CD4-positive, CD25-positive, alpha-beta regulatory T cell (primary cell): ENCODE measurements around the gene DONSON. TPM values are rescaled to one million over a fixed set of nuclear protein-coding genes. Genes with fewer than 3 reads are reported as not detected.

ENCODE experiments used
- ATAC-seq, 2 donors: fragments of 150-1000 bp; cut with Tn5 transposase; one replicate each; pipeline ENCODE4 v1.10.0; 2021; ENCODE audit warnings: low read depth in 2 of 2, moderate number of reproducible peaks in 2 of 2, moderate library complexity in 1 of 2
- DNase-seq, 3 donors: peaks; one replicate each; pipeline versions ENCODE4 v3.0.0 to v3.0.0-alpha.2; 2012 to 2022; ENCODE audit warnings: mixed read lengths in 1 of 3
- H3K27ac ChIP-seq: one replicate; pipeline ENCODE4 v1.7.0; 2013; ENCODE audit warnings: mild to moderate bottlenecking, low read length; ENCODE audit not compliant: insufficient read depth, poor library complexity, severe bottlenecking
- H3K27me3 ChIP-seq: one replicate; pipeline ENCODE4 v1.7.0; 2013; ENCODE audit warnings: low read length; ENCODE audit not compliant: control insufficient read depth, insufficient read depth
- H3K36me3 ChIP-seq: one replicate; pipeline ENCODE4 v1.7.0; 2013; ENCODE audit warnings: mild to moderate bottlenecking, low read length, moderate library complexity; ENCODE audit not compliant: control insufficient read depth, insufficient read depth
- H3K4me1 ChIP-seq: 2 replicates; pipeline ENCODE4 v1.7.0; 2013; ENCODE audit warnings: mild to moderate bottlenecking, low read length; ENCODE audit not compliant: insufficient read depth, control insufficient read depth, poor library complexity, severe bottlenecking
- H3K4me3 ChIP-seq: one replicate; pipeline ENCODE4 v1.7.0; 2013; ENCODE audit warnings: low read depth, mild to moderate bottlenecking, low read length, moderate library complexity
- H3K9me3 ChIP-seq, 2 experiments: 1 replicate in 1 of 2; 2 replicates in 1 of 2; pipeline ENCODE4 v1.7.0; 2013; ENCODE audit warnings: low read length in 2 of 2, mild to moderate bottlenecking in 1 of 2, moderate library complexity in 1 of 2; ENCODE audit not compliant: control insufficient read depth in 2 of 2
- H3K27ac Mint-ChIP-seq, 3 donors: one replicate each; pipeline ENCODE4 v1.8.0; 2020 to 2022; ENCODE audit warnings: mild to moderate bottlenecking in 3 of 3, mixed read lengths in 3 of 3, moderate library complexity in 2 of 3
- H3K27me3 Mint-ChIP-seq: one replicate; pipeline ENCODE4 v1.8.0; 2022; ENCODE audit warnings: mild to moderate bottlenecking, mixed read lengths
- H3K36me3 Mint-ChIP-seq: one replicate; pipeline ENCODE4 v1.8.0; 2020; ENCODE audit warnings: mixed read lengths
- H3K4me1 Mint-ChIP-seq, 4 donors: one replicate each; pipeline ENCODE4 v1.8.0; 2020 to 2022; ENCODE audit warnings: mixed read lengths in 4 of 4, mild to moderate bottlenecking in 1 of 4
- H3K4me3 Mint-ChIP-seq, 4 donors: one replicate each; pipeline ENCODE4 v1.8.0; 2020 to 2022; ENCODE audit warnings: mild to moderate bottlenecking in 4 of 4, mixed read lengths in 4 of 4, moderate library complexity in 3 of 4
- H3K9me3 Mint-ChIP-seq, 7 donors: one replicate each; pipeline ENCODE4 v1.8.0; 2020 to 2022; ENCODE audit warnings: mixed read lengths in 7 of 7, mild to moderate bottlenecking in 3 of 7, moderate library complexity in 2 of 7
- polyA plus RNA-seq, 4 donors: library from polyadenylated mRNA; unstranded; fragments of 300-500 nt; fragmentation: Illumina TruSeq; gene quantifications; one replicate each; pipeline ENCODE4 v1.2.3, GENCODE V29; 2021
- total RNA-seq: library from RNA; stranded (reverse); gene quantifications from one replicate; pipeline ENCODE4 v1.2.3, GENCODE V29; 2022

DONSON gene
- total and polyA plus RNA-seq, 5 donors from 2014 or later = 4.2 to 15.2 (median 5.0) TPM

DNA sequence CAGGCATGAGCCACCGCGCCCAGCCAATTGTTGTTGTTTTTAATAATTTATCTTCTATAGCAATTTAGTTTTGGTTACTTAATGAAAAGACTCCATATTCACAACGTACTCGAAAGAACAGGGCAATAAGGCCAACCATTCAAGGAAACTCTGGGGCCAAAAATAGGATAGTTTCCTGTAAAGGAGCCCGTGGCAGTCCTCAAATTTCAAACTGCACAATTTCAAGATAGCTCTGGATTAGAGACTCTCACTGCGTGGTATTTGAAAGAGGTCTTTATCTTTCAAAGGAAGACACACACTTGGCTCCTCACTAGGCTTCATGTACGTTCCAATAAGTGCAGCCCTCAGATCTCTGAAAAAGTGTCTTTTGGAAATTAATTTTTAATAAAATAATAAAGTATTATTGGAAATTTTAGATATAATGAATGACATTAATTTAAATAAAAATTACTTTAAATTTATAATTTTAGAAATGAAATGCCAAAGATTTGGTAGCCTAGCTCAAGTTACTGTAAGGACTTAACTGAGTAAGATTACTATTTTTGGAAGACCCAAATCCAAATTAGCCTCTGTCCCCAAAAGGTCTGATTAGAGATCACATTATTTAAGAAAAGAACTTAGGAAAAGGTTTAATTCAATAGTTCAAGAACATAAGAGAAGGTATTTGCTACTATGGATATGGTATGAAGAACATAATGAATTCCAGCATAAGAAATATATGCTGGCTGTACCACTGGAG is 22.7 kb upstream of the DONSON start:
- Mint-ChIP-seq H3K4me1 (peaks cover 0 to 10% (median 1%) of the 10 kb centered on the region in 4 donors), H3K4me3 (no peak overlapping the region), H3K36me3 (peaks cover 12% of the 10 kb centered on the region), H3K27ac (peak overlapping the region in 1 of 3 donors; percentile 16), H3K9me3 (no peaks in the 10 kb centered on the region), H3K27me3 (no peaks in the 10 kb centered on the region)
- H3K27ac ChIP-seq = no peak overlapping the region
- no peaks in the 10 kb centered on the region for H3K27me3 ChIP-seq
- DNase-seq (no peak), ATAC-seq (no peak)
- H3K36me3 ChIP-seq = peaks cover 34% of the 10 kb centered on the region
- H3K4me3 ChIP-seq = no peak overlapping the region
- H3K4me1 ChIP-seq = no peaks in the 10 kb centered on the region
- no peaks in the 10 kb centered on the region for H3K9me3 ChIP-seq

DNA sequence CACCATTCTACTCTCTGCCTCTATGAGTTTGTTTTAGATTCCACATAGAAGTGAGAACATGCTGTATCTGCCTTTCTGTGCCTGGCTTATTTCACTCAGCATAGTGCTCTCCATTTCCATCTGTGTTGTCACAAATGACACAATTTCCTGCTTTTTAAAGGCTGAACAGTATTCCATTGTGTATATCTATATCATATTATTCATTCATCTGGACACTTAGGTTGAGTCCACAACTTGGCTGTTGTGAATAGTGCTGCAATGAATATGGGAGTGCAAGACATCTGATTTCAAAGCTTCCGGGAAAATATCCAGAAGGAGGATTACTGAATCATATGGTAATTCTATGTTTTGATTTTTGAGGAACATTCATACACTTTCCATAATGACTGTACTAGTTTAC is 20.1 kb upstream of the DONSON start:
- H3K27ac ChIP-seq = no peak overlapping the region
- H3K4me1 ChIP-seq = no peaks in the 10 kb centered on the region
- H3K36me3 Mint-ChIP-seq = peaks cover 9% of the 10 kb centered on the region
- H3K4me3 ChIP-seq = no peak overlapping the region
- H3K9me3 Mint-ChIP-seq = no peaks in the 10 kb centered on the region
- H3K27me3 Mint-ChIP-seq = no peaks in the 10 kb centered on the region
- no peaks in the 10 kb centered on the region for H3K9me3 ChIP-seq
- ATAC-seq = no peak
- DNase-seq = no peak
- H3K27ac Mint-ChIP-seq = peak overlapping the region in 1 of 3 donors; percentile 6
- peaks cover 3 to 10% (median 5%) of the 10 kb centered on the region in 4 donors for H3K4me1 Mint-ChIP-seq
- no peaks in the 10 kb centered on the region for H3K27me3 ChIP-seq
- H3K36me3 ChIP-seq = peaks cover 27% of the 10 kb centered on the region
- H3K4me3 Mint-ChIP-seq = no peak overlapping the region

DNA sequence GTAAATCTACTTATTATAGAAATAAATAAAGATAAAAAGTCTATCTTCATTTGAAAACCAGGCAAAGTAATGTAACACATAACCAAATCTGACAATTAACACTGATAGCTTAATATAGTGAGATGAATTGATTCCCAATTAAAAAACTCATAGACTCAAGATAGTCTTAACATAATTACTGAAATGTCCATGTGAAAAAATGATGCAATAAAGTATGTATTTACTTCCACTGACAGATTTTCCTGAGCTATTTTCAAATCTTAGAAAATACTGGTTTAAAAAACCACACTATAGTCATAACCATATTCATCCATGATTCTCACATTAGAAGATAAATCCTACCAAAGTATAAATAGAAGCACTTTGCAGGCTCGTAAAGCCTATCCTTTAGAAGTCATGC is 9.6 kb upstream of the DONSON start:
- DNase-seq (no peak), ATAC-seq (no peak)
- peaks cover 33% of the 10 kb centered on the region for H3K36me3 Mint-ChIP-seq
- H3K4me3 Mint-ChIP-seq = no peak overlapping the region
- H3K9me3 Mint-ChIP-seq = no peaks in the 10 kb centered on the region
- peaks cover 37% of the 10 kb centered on the region for H3K36me3 ChIP-seq
- H3K27me3 ChIP-seq = no peaks in the 10 kb centered on the region
- H3K4me1 Mint-ChIP-seq = no peaks in the 10 kb centered on the region
- H3K27me3 Mint-ChIP-seq = no peaks in the 10 kb centered on the region
- H3K27ac Mint-ChIP-seq = no peak overlapping the region
- H3K4me1 ChIP-seq = no peaks in the 10 kb centered on the region
- no peak overlapping the region for H3K27ac ChIP-seq
- no peaks in the 10 kb centered on the region for H3K9me3 ChIP-seq
- H3K4me3 ChIP-seq = no peak overlapping the region

DNA sequence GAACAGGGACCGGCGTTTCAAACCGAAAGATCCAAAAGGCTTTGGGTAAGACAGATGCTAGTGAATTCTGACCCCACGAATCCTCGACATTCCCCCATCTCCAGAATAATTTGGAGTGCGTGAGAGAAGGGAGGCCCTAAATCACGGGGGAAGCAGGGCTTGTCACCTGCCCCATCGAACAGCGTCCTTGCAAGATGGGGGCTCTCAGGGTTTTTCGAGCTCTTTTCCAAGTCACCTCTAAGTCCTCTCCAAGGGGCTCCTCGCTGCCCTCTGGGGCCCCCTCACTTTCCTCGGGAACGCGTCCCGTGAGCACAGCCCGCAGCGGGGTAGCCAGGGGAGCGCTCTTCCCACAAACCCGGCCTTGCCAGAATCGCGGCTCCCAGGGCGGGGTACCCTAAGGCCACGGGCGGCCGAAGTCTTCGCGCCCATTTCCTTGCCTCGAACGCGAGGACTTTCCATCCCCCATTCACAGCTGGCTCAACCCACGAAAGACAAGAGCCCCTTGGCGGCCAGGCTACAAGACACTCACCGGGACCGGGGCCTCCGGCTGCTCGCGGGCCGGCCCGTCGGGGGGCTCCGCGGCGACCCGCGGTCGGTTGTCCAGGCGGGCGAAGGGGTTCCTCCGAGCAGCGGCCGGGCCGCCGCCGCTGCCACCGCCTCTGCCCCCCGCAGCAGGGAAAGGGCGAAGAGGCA is 546 bp downstream of the DONSON start:
- H3K9me3 Mint-ChIP-seq = no peaks in the 10 kb centered on the region
- no peaks in the 10 kb centered on the region for H3K9me3 ChIP-seq
- peak overlapping the region; percentile 43 to 88 (median 67) for H3K27ac Mint-ChIP-seq
- peaks cover 4% of the 10 kb centered on the region for H3K36me3 ChIP-seq
- H3K4me1 Mint-ChIP-seq = peaks cover 6 to 16% (median 16%) of the 10 kb centered on the region in 4 donors
- H3K27me3 ChIP-seq = no peaks in the 10 kb centered on the region
- peak overlapping the region; percentile 87 to 97 (median 88) for H3K4me3 Mint-ChIP-seq
- peak in 2 of 3 donors; percentile 4 to 48 for DNase-seq
- H3K4me3 ChIP-seq = peak overlapping the region; percentile 78
- peak in 1 of 2 donors; percentile 7 for ATAC-seq
- no peaks in the 10 kb centered on the region for H3K36me3 Mint-ChIP-seq
- H3K27ac ChIP-seq = peak overlapping the region; percentile 72
- no peaks in the 10 kb centered on the region for H3K27me3 Mint-ChIP-seq
- H3K4me1 ChIP-seq = peaks cover 19% of the 10 kb centered on the region

DNA sequence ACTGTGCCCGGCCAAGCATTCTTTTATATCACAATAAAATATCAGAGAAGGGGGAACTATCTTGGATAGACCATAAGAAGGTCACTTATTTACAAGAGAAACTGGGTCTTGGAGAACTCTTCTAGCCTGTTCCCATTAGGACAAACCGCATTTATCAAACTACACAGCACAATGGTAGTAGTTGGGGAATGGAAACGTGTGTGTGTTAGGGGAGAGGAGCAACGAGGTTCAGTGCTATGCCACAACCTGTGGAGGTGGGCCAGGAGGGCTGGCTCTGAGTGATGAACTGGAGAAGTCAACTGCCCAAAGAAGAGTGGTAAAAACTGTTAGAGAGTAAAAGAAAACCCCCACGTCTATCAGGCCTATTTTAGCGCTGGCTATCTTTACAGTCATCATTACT is 1.6 kb downstream of the DONSON start:
- Histone ChIP-seq H3K9me3 (no peaks in the 10 kb centered on the region), H3K27ac (no peak overlapping the region), H3K4me3 (peak overlapping the region; percentile 78), H3K27me3 (no peaks in the 10 kb centered on the region), H3K36me3 (peaks cover 4% of the 10 kb centered on the region), H3K4me1 (peaks cover 19% of the 10 kb centered on the region)
- Mint-ChIP-seq H3K9me3 (no peaks in the 10 kb centered on the region), H3K27me3 (no peaks in the 10 kb centered on the region), H3K36me3 (no peaks in the 10 kb centered on the region), H3K27ac (peak overlapping the region in 2 of 3 donors; percentile 41 to 43), H3K4me3 (peak overlapping the region; percentile 75 to 97 (median 82)), H3K4me1 (peaks cover 6 to 16% (median 16%) of the 10 kb centered on the region in 4 donors)
- ATAC-seq = no peak
- DNase-seq = no peak

DNA sequence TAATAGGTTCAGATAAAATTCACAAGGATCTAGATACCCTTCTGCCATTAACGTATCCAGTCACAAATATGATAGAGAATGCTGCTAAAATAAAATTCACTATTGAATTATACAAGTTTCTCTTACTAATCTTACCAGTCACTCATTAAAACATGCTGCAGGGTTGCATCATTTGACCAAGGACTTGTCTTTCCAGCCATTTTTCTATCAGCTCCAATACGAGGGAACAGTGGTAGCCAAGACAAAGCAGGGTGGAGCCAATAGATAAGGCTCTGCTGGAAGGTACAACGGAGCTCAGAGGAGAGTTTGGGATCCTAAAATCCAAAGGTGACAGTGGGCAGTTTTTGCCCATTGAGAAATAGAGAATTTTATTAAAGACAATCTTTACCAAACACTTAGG is 4.0 kb downstream of the DONSON start:
- H3K27ac ChIP-seq = no peak overlapping the region
- peaks cover 19% of the 10 kb centered on the region for H3K4me1 ChIP-seq
- no peaks in the 10 kb centered on the region for H3K27me3 Mint-ChIP-seq
- no peak overlapping the region for H3K4me3 ChIP-seq
- peaks cover 6 to 16% (median 16%) of the 10 kb centered on the region in 4 donors for H3K4me1 Mint-ChIP-seq
- no peaks in the 10 kb centered on the region for H3K36me3 Mint-ChIP-seq
- H3K9me3 Mint-ChIP-seq = no peaks in the 10 kb centered on the region
- H3K27ac Mint-ChIP-seq = no peak overlapping the region
- ATAC-seq (no peak), DNase-seq (no peak)
- peaks cover 4% of the 10 kb centered on the region for H3K36me3 ChIP-seq
- no peaks in the 10 kb centered on the region for H3K9me3 ChIP-seq
- peak overlapping the region in 1 of 4 donors; percentile 8 for H3K4me3 Mint-ChIP-seq
- no peaks in the 10 kb centered on the region for H3K27me3 ChIP-seq

DNA sequence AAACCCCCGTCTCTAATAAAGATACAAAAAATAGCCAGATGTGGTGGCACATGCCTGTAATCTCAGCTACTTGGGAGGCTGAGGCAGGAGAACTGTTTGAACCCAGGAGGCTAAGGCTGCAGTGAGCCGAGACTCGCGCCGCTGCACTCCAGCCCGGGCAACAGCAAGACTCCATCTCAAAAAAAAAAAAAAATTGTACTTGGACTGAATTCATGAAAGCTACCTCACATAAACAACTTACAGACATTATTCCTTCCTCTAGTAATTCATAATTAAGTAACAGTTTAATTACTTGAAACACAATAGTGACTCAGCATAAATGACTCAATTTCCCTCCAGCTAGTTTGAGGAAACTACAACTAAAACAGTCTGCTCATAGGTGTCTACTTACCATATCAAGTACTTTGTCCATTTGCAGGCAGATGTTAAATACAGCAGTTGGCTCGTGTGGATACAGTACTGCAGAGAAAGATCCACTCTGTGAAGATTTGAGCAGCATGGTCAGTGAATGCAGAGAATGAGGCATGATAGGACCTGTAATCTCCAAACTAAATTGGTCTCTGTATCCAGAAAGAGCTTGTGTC is 9.4 kb downstream of the DONSON start:
- no peak for ATAC-seq
- H3K4me3 Mint-ChIP-seq = no peak overlapping the region
- no peaks in the 10 kb centered on the region for H3K27me3 Mint-ChIP-seq
- Histone ChIP-seq H3K4me1 (peaks cover 2% of the 10 kb centered on the region), H3K4me3 (no peak overlapping the region), H3K27ac (no peak overlapping the region), H3K9me3 (no peaks in the 10 kb centered on the region), H3K27me3 (no peaks in the 10 kb centered on the region), H3K36me3 (peaks cover 41% of the 10 kb centered on the region)
- H3K4me1 Mint-ChIP-seq = peaks cover 0 to 3% (median under 1%) of the 10 kb centered on the region in 4 donors
- DNase-seq = peak in 1 of 3 donors; percentile 27
- no peaks in the 10 kb centered on the region for H3K9me3 Mint-ChIP-seq
- H3K36me3 Mint-ChIP-seq = peaks cover 12% of the 10 kb centered on the region
- no peak overlapping the region for H3K27ac Mint-ChIP-seq
